ENCODE measurements around the gene RBM12. TPM values are rescaled to one million over a fixed set of nuclear protein-coding genes. Genes with fewer than 3 reads are reported as not detected.

RBM12 gene
- total RNA-seq, 4 donors from 2014 or later, result 24.7 to 33.8 (median 29.3) TPM

- in situ Hi-C loops (cut with MboI; ENCODE audit: low pct_ligation_motif_present in 1 of 4, low pct_unique_long_range_greater_than_20kb in 1 of 4, low sequenced_read_pairs in 3 of 4), result no loop called here
- Histone ChIP-seq H3K4me1 (peaks cover 12 to 32% (median 28%) of the 10 kb centered on the region in 4 donors), H3K27me3 (no peaks in the 10 kb centered on the region), H3K9me3 (no peaks in the 10 kb centered on the region), H3K36me3 (peaks cover 0 to 16% (median 5%) of the 10 kb centered on the region in 4 donors), H3K4me3 (no peak overlapping the region), H3K27ac (no peak overlapping the region)
- no peak for DNase-seq
- 87 to 94% methylated on average over 2 of the region's 2 CpGs for WGBS, 2 donors (ENCODE audit: low coverage in 1 of 2)
- intact Hi-C loops (cut with DNase I; ENCODE audit: low total_unique reads), result no loop called here
- TF ChIP-seq CTCF (IDR thresholded peaks at IDR 0.05) (peak in 1 of 5 experiments; percentile 18), POLR2A (IDR thresholded peaks at IDR 0.05) (no peak), POLR2AphosphoS5 (IDR thresholded peaks at IDR 0.05) (no peak), EP300 (IDR thresholded peaks at IDR 0.05; ENCODE audit: low read depth) (no peak)
These were observed 43.1 kb downstream of the RBM12 start for GRCh38 chr20:35621560-35621946.

GRCh38 chr20:35620818-35621559 is 43.7 kb downstream of the RBM12 start:
- WGBS, 2 donors (ENCODE audit: low coverage in 1 of 2), result 70 to 92% methylated on average over 2 to 11 of the region's 11 CpGs
- Histone ChIP-seq H3K4me3 (no peak overlapping the region), H3K36me3 (peaks cover 0 to 10% (median 2%) of the 10 kb centered on the region in 4 donors), H3K27ac (no peak overlapping the region), H3K27me3 (no peaks in the 10 kb centered on the region), H3K4me1 (peaks cover 12 to 32% (median 29%) of the 10 kb centered on the region in 4 donors), H3K9me3 (no peaks in the 10 kb centered on the region)
- in situ Hi-C loops (cut with MboI; ENCODE audit: low pct_ligation_motif_present in 1 of 4, low pct_unique_long_range_greater_than_20kb in 1 of 4, low sequenced_read_pairs in 3 of 4) (no loop called here), intact Hi-C loops (cut with DNase I; ENCODE audit: low total_unique reads) (no loop called here)
- TF ChIP-seq CTCF (IDR thresholded peaks at IDR 0.05) (no peak), POLR2A (IDR thresholded peaks at IDR 0.05) (no peak), EP300 (IDR thresholded peaks at IDR 0.05; ENCODE audit: low read depth) (no peak), POLR2AphosphoS5 (IDR thresholded peaks at IDR 0.05) (no peak)
- DNase-seq, result no peak

- H3K27ac ChIP-seq, result peak overlapping the region; percentile 90 to 98 (median 96)
- DNase-seq, result peak; percentile 86
- peaks cover 12 to 39% (median 35%) of the 10 kb centered on the region in 4 donors for H3K4me1 ChIP-seq
- H3K9me3 ChIP-seq, result no peaks in the 10 kb centered on the region
- TF ChIP-seq CTCF (IDR thresholded peaks at IDR 0.05), result peak; percentile 14 to 40 (median 33)
- no peak for TF ChIP-seq POLR2A (IDR thresholded peaks at IDR 0.05)
- peak in 2 of 3 donors; percentile 10 to 22 for TF ChIP-seq POLR2AphosphoS5 (IDR thresholded peaks at IDR 0.05)
- TF ChIP-seq EP300 (IDR thresholded peaks at IDR 0.05; ENCODE audit: low read depth), result no peak
- no peaks in the 10 kb centered on the region for H3K27me3 ChIP-seq
- no peaks in the 10 kb centered on the region for H3K36me3 ChIP-seq
- in situ Hi-C loops (cut with MboI; ENCODE audit: low pct_ligation_motif_present in 1 of 4, low pct_unique_long_range_greater_than_20kb in 1 of 4, low sequenced_read_pairs in 3 of 4) (no loop called here), intact Hi-C loops (cut with DNase I; ENCODE audit: low total_unique reads) (no loop called here)
- 7% methylated on average over 40 of the region's 49 CpGs; no CpG with 5 or more reads in 1 of the 2 donors for WGBS, 2 donors (ENCODE audit: low coverage in 1 of 2)
- H3K4me3 ChIP-seq, result peak overlapping the region; percentile 27 to 64 (median 40)
These were observed 45.3 kb downstream of the RBM12 start for GRCh38 chr20:35619196-35620095.

Measured in transverse colon (tissue), 4 donors.